B cell (primary cell): Measurements from ENCODE around the gene PWWP2B.
A peak's percentile ranks its signal among the peaks of the same experiment; 100 is the strongest.

Experiments
- EZH2 ChIP-seq: IDR thresholded peaks from 2 replicates; pipeline ENCODE4 v1.6.1; 2012; ENCODE audit warnings: borderline replicate concordance, low read depth, mild to moderate bottlenecking, moderate library complexity, low read length; ENCODE audit not compliant: insufficient read depth, poor library complexity, severe bottlenecking
- TF ChIP-seq, protein P1 (sequence below): fragments of 200-600 bp; IDR thresholded peaks from one replicate; pipeline ENCODE4 v1.8.0; 2022; ENCODE audit warnings: antibody characterized with exemption, mild to moderate bottlenecking

DNA sequence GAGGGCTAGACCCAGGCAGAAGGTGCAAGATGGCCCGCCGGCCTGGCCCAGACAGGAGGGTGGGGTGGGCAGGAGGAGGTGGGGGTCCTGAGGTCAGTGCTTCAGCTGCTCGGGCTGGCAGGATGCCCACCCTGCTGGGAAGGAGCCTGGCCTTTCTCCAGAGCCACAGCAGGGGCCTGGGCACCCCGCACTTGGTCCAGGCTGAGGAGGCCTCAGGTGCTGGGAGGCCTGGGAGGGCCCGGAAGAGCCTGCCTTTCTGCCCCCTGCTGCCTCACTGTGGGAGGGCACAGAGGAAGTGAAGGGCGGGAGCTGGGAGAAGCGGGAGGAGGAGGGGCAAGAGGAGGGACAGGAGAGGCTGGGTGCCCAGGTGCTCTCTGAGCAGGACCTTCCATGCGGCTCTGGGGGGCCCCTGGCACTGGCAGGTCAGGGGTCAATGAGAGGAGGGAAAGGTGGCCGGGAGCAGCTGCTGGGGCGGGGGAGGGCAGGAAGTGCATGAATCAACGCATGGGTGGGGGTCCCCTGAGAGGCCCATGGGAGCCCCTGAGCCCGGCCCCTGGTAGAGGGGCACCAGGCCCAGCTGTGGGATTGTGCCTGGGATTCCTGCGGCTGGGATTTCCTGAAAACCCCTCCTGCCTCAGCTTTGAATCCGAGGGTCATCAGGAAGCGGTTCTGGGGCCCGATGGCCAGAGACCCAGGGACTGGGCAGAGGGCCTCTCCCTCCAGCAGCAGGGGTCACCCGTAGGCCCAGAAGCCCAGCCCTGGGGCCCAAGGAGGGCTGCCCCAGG lies 49.9 kb downstream of the PWWP2B start:
- TF ChIP-seq, protein P1, sequence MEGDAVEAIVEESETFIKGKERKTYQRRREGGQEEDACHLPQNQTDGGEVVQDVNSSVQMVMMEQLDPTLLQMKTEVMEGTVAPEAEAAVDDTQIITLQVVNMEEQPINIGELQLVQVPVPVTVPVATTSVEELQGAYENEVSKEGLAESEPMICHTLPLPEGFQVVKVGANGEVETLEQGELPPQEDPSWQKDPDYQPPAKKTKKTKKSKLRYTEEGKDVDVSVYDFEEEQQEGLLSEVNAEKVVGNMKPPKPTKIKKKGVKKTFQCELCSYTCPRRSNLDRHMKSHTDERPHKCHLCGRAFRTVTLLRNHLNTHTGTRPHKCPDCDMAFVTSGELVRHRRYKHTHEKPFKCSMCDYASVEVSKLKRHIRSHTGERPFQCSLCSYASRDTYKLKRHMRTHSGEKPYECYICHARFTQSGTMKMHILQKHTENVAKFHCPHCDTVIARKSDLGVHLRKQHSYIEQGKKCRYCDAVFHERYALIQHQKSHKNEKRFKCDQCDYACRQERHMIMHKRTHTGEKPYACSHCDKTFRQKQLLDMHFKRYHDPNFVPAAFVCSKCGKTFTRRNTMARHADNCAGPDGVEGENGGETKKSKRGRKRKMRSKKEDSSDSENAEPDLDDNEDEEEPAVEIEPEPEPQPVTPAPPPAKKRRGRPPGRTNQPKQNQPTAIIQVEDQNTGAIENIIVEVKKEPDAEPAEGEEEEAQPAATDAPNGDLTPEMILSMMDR, result peak; percentile 54
- TF ChIP-seq EZH2, result no peak
